Fibroblast of villous mesenchyme (primary cell): Measurements from ENCODE around the gene ADARB2. TPM values are rescaled to one million over a fixed set of nuclear protein-coding genes. Genes with fewer than 3 reads are reported as not detected.

Source experiments
- DNase-seq: peaks from one replicate; pipeline ENCODE4 v3.0.0-alpha.2; 2010; ENCODE audit warnings: low read depth
- H3K4me3 ChIP-seq: 2 replicates; pipeline ENCODE4 v1.5.1; 2011; ENCODE audit warnings: low read depth, mild to moderate bottlenecking, low read length
- CTCF ChIP-seq: IDR thresholded peaks from 2 replicates; pipeline ENCODE4 v1.5.1; 2012; ENCODE audit warnings: low read depth, mild to moderate bottlenecking, low read length; ENCODE audit not compliant: insufficient read depth
- total RNA-seq: library from RNA; depleted of rRNA; stranded (reverse); fragments of >200 nt; gene quantifications from 2 replicates; pipeline ENCODE4 v1.2.3, GENCODE V29; 2012

Gene ADARB2
- total RNA-seq, 1 donor, result not detected

DNA sequence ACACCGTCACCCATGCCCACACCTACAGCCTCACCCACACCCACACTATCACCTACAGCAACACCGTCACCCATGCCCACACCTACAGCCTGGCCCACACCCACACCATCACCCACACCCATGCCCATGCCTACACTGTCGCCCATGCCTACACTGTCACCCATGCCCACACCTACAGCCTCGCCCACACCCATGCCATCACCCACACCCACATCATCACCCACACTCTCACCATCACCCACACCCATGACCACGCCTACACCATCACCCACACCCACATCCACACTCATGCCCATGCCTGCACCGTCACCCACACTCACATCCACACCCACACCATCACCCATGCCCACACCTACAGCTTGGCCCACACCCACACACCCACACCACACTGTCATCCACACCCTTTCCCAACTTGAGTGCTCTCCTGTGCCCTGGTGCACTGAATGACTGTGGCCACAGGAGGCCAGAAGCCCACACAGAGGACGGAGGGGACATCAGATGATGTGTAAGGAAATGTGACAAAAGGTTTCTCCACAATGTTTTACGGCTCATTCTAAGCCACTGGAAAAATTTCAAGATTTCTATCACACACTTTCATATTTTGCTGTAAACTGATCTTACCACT lies 527.9 kb downstream of the ADARB2 start:
- DNase-seq, result no peak
- TF ChIP-seq CTCF, result no peak
- no peak overlapping the region for H3K4me3 ChIP-seq

DNA sequence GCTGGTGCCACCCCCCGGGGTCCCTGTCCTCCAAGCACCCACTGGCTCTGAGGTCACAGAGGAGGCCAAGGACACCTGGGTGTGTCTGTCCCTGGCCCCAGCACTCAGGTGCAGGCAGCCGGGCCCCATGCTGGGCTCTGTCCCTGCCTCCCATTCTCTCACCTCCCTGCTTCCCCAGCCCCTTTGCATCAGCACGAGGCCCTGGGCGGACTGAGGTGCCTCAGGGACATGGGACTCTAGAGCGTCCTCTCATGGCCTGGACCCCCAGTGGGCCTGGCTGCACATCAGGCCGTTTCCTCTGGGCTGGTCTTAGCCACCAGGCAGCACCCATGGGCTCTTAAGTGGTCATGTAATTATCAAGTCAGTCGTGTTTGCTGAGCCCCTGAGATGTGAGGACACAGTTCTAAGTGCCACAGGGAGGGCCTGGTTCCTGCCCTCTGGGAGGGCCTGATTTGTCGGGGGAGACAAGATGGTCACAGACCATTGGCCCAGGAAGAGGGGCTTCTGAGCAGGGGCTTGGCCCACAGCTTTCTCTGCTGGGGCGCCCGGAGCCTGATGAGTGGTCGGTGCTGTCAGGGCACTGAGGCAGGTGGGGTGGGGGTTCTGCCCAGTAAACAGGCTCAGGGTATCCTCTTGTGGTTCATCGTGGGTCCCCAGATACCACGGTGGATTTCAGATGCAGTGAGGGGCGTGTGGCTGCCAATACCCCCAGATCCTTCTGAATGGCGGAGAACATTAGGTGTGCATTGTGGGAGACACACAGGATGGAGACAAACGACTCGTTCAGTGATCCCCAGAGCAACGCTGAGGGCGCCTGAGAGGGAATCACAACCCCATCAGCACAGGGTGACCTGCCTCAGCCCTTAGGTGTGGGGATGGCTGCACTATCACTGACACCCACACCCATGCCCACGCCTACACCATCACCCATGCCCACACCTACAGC lies 528.7 kb downstream of the ADARB2 start:
- no peak for TF ChIP-seq CTCF
- no peak for DNase-seq
- H3K4me3 ChIP-seq, result no peak overlapping the region

DNA sequence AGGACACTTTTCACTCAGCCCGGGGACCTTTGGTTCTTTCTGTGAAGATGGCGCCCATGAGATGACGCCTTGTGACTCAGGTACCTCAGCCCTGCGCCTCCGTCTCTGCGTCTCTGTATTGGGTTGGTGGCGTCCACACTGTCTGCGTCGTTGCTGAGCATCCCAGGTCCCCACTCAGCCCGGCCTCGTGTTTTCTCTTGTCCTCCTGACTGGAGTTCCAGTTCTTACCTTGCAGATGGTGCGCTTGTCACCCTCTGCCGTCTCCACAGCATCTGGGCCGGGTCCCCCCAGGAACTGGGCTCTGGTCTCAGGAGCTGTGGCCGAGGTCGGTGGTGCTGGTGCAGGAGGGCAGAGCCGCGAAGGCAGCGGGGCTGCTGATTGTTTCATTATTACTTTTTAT lies 530.7 kb downstream of the ADARB2 start:
- no peak for TF ChIP-seq CTCF
- H3K4me3 ChIP-seq, result no peak overlapping the region
- DNase-seq, result no peak

- H3K4me3 ChIP-seq, result no peak overlapping the region
- TF ChIP-seq CTCF, result no peak
- DNase-seq, result no peak
These were observed 531.2 kb downstream of the ADARB2 start for GRCh38 chr10:1206101-1206500.

DNA sequence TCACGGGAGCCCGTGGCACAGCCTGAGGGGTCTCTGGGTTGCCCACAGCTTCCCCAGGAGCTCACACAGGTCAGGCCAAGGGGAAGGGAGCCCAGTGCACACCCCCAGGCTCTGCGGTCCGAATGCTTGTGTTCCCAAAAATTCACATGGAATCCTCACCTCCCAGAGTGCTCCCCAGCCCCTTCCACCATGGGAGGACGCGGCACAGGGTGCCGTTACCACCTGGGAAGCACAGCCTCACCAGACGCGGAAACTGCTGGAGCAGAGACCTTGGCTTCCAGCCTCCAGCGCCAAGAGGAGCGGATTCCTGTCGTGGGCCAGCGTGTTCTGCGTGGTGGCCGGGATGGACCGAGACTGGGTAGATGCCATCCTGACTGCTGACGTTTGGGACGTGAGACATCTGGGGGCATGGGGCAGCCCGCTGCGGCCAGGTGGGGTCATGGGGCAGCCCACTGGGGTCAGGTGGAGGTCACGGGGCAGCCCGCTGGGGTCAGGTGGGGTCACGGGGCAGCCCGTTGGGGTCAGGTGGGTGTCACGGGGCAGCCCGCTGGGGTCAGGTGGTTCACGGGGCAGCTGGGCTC lies 531.8 kb downstream of the ADARB2 start:
- no peak for DNase-seq
- TF ChIP-seq CTCF, result no peak
- no peak overlapping the region for H3K4me3 ChIP-seq

GRCh38 chr10:1204434-1205326 lies 532.6 kb downstream of the ADARB2 start:
- no peak for TF ChIP-seq CTCF
- H3K4me3 ChIP-seq, result no peak overlapping the region
- no peak for DNase-seq
